ENCODE data around the gene EFCAB7. TPM values are rescaled to one million over a fixed set of nuclear protein-coding genes. Genes with fewer than 3 reads are reported as not detected.

The EFCAB7 gene
- total and polyA plus RNA-seq, 2 donors (not counting 3 experiments of a cell fraction or from before 2014, with no cell fraction given) = 1.4 to 7.1 TPM

GRCh38 chr1:63621075-63621474 lies 97.8 kb downstream of the EFCAB7 start:
- H3K9ac ChIP-seq (replicated peaks; ENCODE audit: extremely low read depth, insufficient read depth, low read length) = no peak overlapping the region
- FAIRE-seq = no peak
- no peak overlapping the region for H3K4me3 ChIP-seq (replicated peaks in 1 of 3; ENCODE audit: insufficient read depth in 1 of 3, low read depth in 1 of 3, low read length in 3 of 3)
- dilution Hi-C loops (cut with MboI; ENCODE audit: extremely low pct_ligation_motif_present, low sequenced_read_pairs) = no loop called here
- intact Hi-C loops (cut with micrococcal nuclease) = no loop called here
- ChIA-PET CTCF (interaction anchor here (1.2 to 1.4 kb wide), 3 partner anchors 71 to 625 kb away, joined by 3 to 7 read pairs (median 4); no protein-coding TSS in a partner anchor), POLR2A (no interaction called here)
- no peaks in the 10 kb centered on the region for H4K20me1 ChIP-seq (replicated peaks; ENCODE audit: control insufficient read depth, extremely low read depth, insufficient read depth, low read length)
- H3K9me3 ChIP-seq (replicated peaks; ENCODE audit: control insufficient read depth, insufficient read depth, low read length) = no peaks in the 10 kb centered on the region
- TF ChIP-seq POLR2AphosphoS5 (IDR thresholded peaks at IDR 0.05; ENCODE audit: insufficient read depth, low read depth, low read length) (no peak), JUN (IDR thresholded peaks at IDR 0.05; ENCODE audit: borderline replicate concordance, insufficient read depth, insufficient read length, low read depth) (no peak), EZH2 (IDR thresholded peaks at IDR 0.05; ENCODE audit: borderline replicate concordance, low read depth, low read length, severe bottlenecking) (no peak), FOS (IDR thresholded peaks at IDR 0.05; ENCODE audit: borderline replicate concordance, insufficient read depth, low read length) (no peak), POLR2A (IDR thresholded peaks at IDR 0.05; ENCODE audit: low read depth, low read length) (no peak), GATA2 (IDR thresholded peaks at IDR 0.05; ENCODE audit: insufficient read depth, insufficient read length, low read depth, low read length) (no peak), MYC (IDR thresholded peaks at IDR 0.05; ENCODE audit: low read depth, low read length) (no peak)
- TF ChIP-seq, protein P1, sequence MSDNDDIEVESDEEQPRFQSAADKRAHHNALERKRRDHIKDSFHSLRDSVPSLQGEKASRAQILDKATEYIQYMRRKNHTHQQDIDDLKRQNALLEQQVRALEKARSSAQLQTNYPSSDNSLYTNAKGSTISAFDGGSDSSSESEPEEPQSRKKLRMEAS (IDR thresholded peaks at IDR 0.05; ENCODE audit: insufficient read depth, insufficient read length) = no peak
- TF ChIP-seq, protein P2, sequence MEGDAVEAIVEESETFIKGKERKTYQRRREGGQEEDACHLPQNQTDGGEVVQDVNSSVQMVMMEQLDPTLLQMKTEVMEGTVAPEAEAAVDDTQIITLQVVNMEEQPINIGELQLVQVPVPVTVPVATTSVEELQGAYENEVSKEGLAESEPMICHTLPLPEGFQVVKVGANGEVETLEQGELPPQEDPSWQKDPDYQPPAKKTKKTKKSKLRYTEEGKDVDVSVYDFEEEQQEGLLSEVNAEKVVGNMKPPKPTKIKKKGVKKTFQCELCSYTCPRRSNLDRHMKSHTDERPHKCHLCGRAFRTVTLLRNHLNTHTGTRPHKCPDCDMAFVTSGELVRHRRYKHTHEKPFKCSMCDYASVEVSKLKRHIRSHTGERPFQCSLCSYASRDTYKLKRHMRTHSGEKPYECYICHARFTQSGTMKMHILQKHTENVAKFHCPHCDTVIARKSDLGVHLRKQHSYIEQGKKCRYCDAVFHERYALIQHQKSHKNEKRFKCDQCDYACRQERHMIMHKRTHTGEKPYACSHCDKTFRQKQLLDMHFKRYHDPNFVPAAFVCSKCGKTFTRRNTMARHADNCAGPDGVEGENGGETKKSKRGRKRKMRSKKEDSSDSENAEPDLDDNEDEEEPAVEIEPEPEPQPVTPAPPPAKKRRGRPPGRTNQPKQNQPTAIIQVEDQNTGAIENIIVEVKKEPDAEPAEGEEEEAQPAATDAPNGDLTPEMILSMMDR (IDR thresholded peaks at IDR 0.05; ENCODE audit: extremely low read depth in 1 of 2, insufficient read depth in 1 of 2, low read depth in 1 of 2, low read length in 2 of 2) = no peak
- H3K27me3 ChIP-seq (ENCODE audit: control insufficient read depth in 2 of 2, insufficient read depth in 2 of 2, low read length in 2 of 2) = no peaks in the 10 kb centered on the region
- H3K4me1 ChIP-seq (ENCODE audit: control insufficient read depth, extremely low read depth, insufficient read depth, low read length) = no peaks in the 10 kb centered on the region
- no peak overlapping the region for H2AFZ ChIP-seq (ENCODE audit: low read depth, low read length)
- H3K9me1 ChIP-seq (replicated peaks; ENCODE audit: control insufficient read depth, extremely low read depth, insufficient read depth, low read length) = no peaks in the 10 kb centered on the region
- no peak overlapping the region for H3K4me2 ChIP-seq (ENCODE audit: insufficient read depth, low read length)
- no peak overlapping the region for H3K27ac ChIP-seq (ENCODE audit: insufficient read depth, low read depth, low read length)
- H3K36me3 ChIP-seq (ENCODE audit: control insufficient read depth in 2 of 2, extremely low read depth in 1 of 2, insufficient read depth in 2 of 2, low read length in 2 of 2) = no peaks in the 10 kb centered on the region
- no peak for DNase-seq (ENCODE audit: low read depth, low spot score)
- BruUV-seq (replicated peaks) = no TSS peak
- no peaks in the 10 kb centered on the region for H3K79me2 ChIP-seq (ENCODE audit: control insufficient read depth, insufficient read depth, low read length)

All from endothelial cell of umbilical vein (primary cell).